HepG2 (cell line): ENCODE data around the gene MTHFS. TPM values are rescaled to one million over a fixed set of nuclear protein-coding genes. Genes with fewer than 3 reads are reported as not detected.
A peak's percentile ranks its signal among the peaks of the same experiment; 100 is the strongest.

ENCODE experiments used
- ATAC-seq: fragments of 200-7000 bp; cut with Tn5 transposase; 3 replicates; pipeline ENCODE4 v1.9.1; 2020; ENCODE audit warnings: mild to moderate bottlenecking, moderate library complexity
- Bru-seq: library from RNA; stranded (reverse); fragments of 400-500 nt; gene quantifications from one replicate; lab custom pipeline; 2021; lab: Mats Ljungman, UMichigan
- BruChase-seq, 2 experiments: library from RNA; stranded (reverse); fragments of 400-500 nt; gene quantifications; one replicate each; lab custom pipeline; 2021; lab: Mats Ljungman, UMichigan
- BruUV-seq: library from RNA; stranded (reverse); fragments of 400-500 nt; replicated peaks from 2 replicates; lab custom pipeline; 2021; lab: Mats Ljungman, UMichigan
- CTCF ChIA-PET: fragments of 300-600 bp; formaldehyde crosslinking; extraction: SDS; loops from one replicate; lab custom pipeline; 2021; ENCODE audit warnings: low total read pairs, inconsistent platforms, low intra/inter-chr PET ratio; lab: Yijun Ruan, JAX
- POLR2A ChIA-PET: fragments of 350-600 bp; sonication (Branson Sonifier 250); formaldehyde crosslinking; loops from one replicate; lab custom pipeline; 2020; ENCODE audit warnings: antibody characterized with exemption, inconsistent platforms; lab: Yijun Ruan, JAX
- DNase-seq: peaks from one replicate; pipeline ENCODE4 v3.0.0-alpha.2; 2015; ENCODE audit warnings: low spot score
- FAIRE-seq: peaks from 3 replicates; lab custom pipeline; 2011; peaks lifted over from hg19 to GRCh38; lab: Jason Lieb, UNC
- H2AFZ ChIP-seq: one replicate; pipeline ENCODE4 v1.6.1; 2011; ENCODE audit warnings: low read length, inconsistent platforms
- H3K27ac ChIP-seq: fragments of 300-600 bp; 3 replicates; pipeline ENCODE4 v1.8.0; 2011; ENCODE audit warnings: mixed run types, mild to moderate bottlenecking, mixed read lengths, low read length, inconsistent platforms; ENCODE audit not compliant: insufficient read depth; ENCODE audit errors: extremely low read length
- H3K27me3 ChIP-seq, 2 experiments: fragments of 200-600 bp in 1 of 2; 2 replicates in 1 of 2; 3 replicates in 1 of 2; pipeline versions ENCODE4 v1.6.0 to v1.8.0; 2011; ENCODE audit warnings: low read length in 2 of 2, mild to moderate bottlenecking in 2 of 2, moderate library complexity in 2 of 2, inconsistent platforms in 1 of 2; ENCODE audit not compliant: insufficient read depth in 2 of 2, control insufficient read depth in 1 of 2
- H3K36me3 ChIP-seq, 2 experiments: fragments of 200-600 bp in 1 of 2; replicated peaks in 1 of 2; 2 replicates in 1 of 2; 3 replicates in 1 of 2; pipeline versions ENCODE4 v1.5.1 to v1.8.0; 2011; ENCODE audit warnings: low read length in 2 of 2, inconsistent platforms in 1 of 2; ENCODE audit not compliant: insufficient read depth in 2 of 2, control insufficient read depth in 1 of 2
- H3K4me1 ChIP-seq: 2 replicates; pipeline ENCODE4 v1.5.1; 2012; ENCODE audit warnings: low read length, inconsistent platforms; ENCODE audit not compliant: insufficient read depth
- H3K4me2 ChIP-seq: 2 replicates; pipeline ENCODE4 v1.6.0; 2011; ENCODE audit warnings: low read depth, low read length, inconsistent platforms
- H3K4me3 ChIP-seq, 3 experiments: fragments of 200-600 bp in 1 of 3; sonication (generic), shearing (Covaris generic) in 1 of 3; replicated peaks in 1 of 3; 2 replicates each; pipeline ENCODE4 v1.5.1; 2011 to 2016; ENCODE audit warnings: low read length in 3 of 3, inconsistent platforms in 2 of 3, low read depth in 2 of 3, mild to moderate bottlenecking in 2 of 3, control low read depth in 1 of 3, mixed read lengths in 1 of 3; ENCODE audit not compliant: insufficient read depth in 1 of 3
- H3K79me2 ChIP-seq: one replicate; pipeline ENCODE4 v1.6.1; 2011; ENCODE audit warnings: low read length, inconsistent platforms; ENCODE audit not compliant: insufficient read depth
- H3K9ac ChIP-seq: 2 replicates; pipeline ENCODE4 v1.6.0; 2011; ENCODE audit warnings: mild to moderate bottlenecking, low read depth, low read length, inconsistent platforms; ENCODE audit not compliant: insufficient read depth
- H3K9me3 ChIP-seq: 2 replicates; pipeline ENCODE4 v1.5.1; 2012; ENCODE audit warnings: mild to moderate bottlenecking, low read length
- H4K20me1 ChIP-seq: 2 replicates; pipeline ENCODE4 v1.6.0; 2011; ENCODE audit warnings: inconsistent platforms, mild to moderate bottlenecking, low read length, moderate library complexity; ENCODE audit not compliant: insufficient read depth
- ATF2 ChIP-seq: sonication (generic); formaldehyde crosslinking; IDR thresholded peaks from 2 replicates; pipeline ENCODE4 v1.4.0; 2020; ENCODE audit warnings: missing genetic modification reagents
- CCAR2 ChIP-seq: fragments of 200-400 bp; formaldehyde crosslinking; optimal IDR thresholded peaks from 2 replicates; pipeline ENCODE3; 2018; ENCODE audit warnings: low read depth, mild to moderate bottlenecking, low read length, moderate library complexity
- HMG20A ChIP-seq: IDR thresholded peaks from 2 replicates; pipeline ENCODE4 v1.6.1; 2016; ENCODE audit warnings: borderline replicate concordance
- MATR3 ChIP-seq: sonication (generic); formaldehyde crosslinking; IDR thresholded peaks from 2 replicates; pipeline ENCODE4 v1.4.0; 2020; ENCODE audit warnings: missing genetic modification reagents
- MXD1 ChIP-seq: sonication (generic); formaldehyde crosslinking; IDR thresholded peaks from 2 replicates; pipeline ENCODE4 v1.4.0; 2020; ENCODE audit warnings: mild to moderate bottlenecking, missing genetic modification reagents
- NCOA1 ChIP-seq: sonication (generic); formaldehyde crosslinking; IDR thresholded peaks from 2 replicates; pipeline ENCODE4 v1.9.0; 2021; ENCODE audit warnings: missing genetic modification reagents
- NPAS2 ChIP-seq: sonication (generic); formaldehyde crosslinking; IDR thresholded peaks from 2 replicates; pipeline ENCODE4 v1.8.0; 2022; ENCODE audit warnings: mild to moderate bottlenecking, missing genetic modification reagents, borderline replicate concordance
- PHF21A ChIP-seq: sonication (generic); formaldehyde crosslinking; IDR thresholded peaks from 2 replicates; pipeline ENCODE4 v1.5.0; 2020; ENCODE audit warnings: mild to moderate bottlenecking, missing genetic modification reagents
- POLR2AphosphoS5 ChIP-seq: IDR thresholded peaks from 2 replicates; pipeline ENCODE4 v1.6.1; 2012; ENCODE audit warnings: low read depth, low read length
- SPEN ChIP-seq: sonication (generic); formaldehyde crosslinking; IDR thresholded peaks from 2 replicates; pipeline ENCODE4 v1.5.1; 2020; ENCODE audit warnings: low read depth, mild to moderate bottlenecking, missing genetic modification reagents
- SRY ChIP-seq: sonication (generic); formaldehyde crosslinking; IDR thresholded peaks from 2 replicates; pipeline ENCODE4 v1.8.0; 2022; ENCODE audit warnings: mild to moderate bottlenecking, missing genetic modification reagents
- ZNF362 ChIP-seq: sonication (generic); formaldehyde crosslinking; IDR thresholded peaks from 2 replicates; pipeline ENCODE4 v1.4.0; 2020; ENCODE audit warnings: missing genetic modification reagents, mild to moderate bottlenecking, borderline replicate concordance
- WGBS: methylation state at CpG from one replicate; pipeline ENCODE4 v1.1.6; 2017; ENCODE audit warnings: low lambda C conversion rate; 5-methylcytosine and 5-hydroxymethylcytosine counted together
- in situ Hi-C: cut with HindIII; loops from 2 replicates; pipeline ENCODE4 v1.10.0; 2017; ENCODE audit warnings: low pct_unique_long_range_greater_than_20kb; ENCODE audit not compliant: extremely low pct_ligation_motif_present
- intact Hi-C: fragments of 100-400 bp; cut with micrococcal nuclease; formaldehyde crosslinking; loops from one replicate; pipeline ENCODE4 v1.10.0; 2022; ENCODE audit not compliant: unreplicated experiment
- long read RNA-seq, 2 experiments: library from RNA in 1 of 2; library from polyadenylated mRNA in 1 of 2; stranded (forward) in 1 of 2; unstranded in 1 of 2; transcript quantifications; one replicate each; pipeline ENCODE4 v2.0.0, GENCODE V29; 2019 to 2022
- polyA minus RNA-seq, 3 experiments: library from RNA; depleted of rRNA, polyadenylated mRNA; stranded (reverse); fragments of >200 nt; gene quantifications; 2 replicates each; pipeline ENCODE4 v1.2.3, GENCODE V29; 2011; ENCODE audit warnings: low replicate concordance in 1 of 3
- polyA plus RNA-seq, 8 experiments: library from polyadenylated mRNA; depleted of rRNA in 3 of 8; stranded (reverse) in 7 of 8; unstranded in 1 of 8; fragments of >200 nt; fragmentation: Illumina TruSeq in 4 of 8; extraction: Trizol in 4 of 8; gene quantifications; 2 replicates each; pipeline versions ENCODE4 v1.2.1 to v1.2.3, GENCODE V29; 2011 to 2016; ENCODE audit warnings: low read depth in 4 of 8, missing spikeins in 1 of 8, mixed read lengths in 1 of 8; ENCODE audit not compliant: insufficient read depth in 1 of 8
- total RNA-seq, 5 experiments: library from RNA; depleted of rRNA; stranded (reverse); fragments of >200 nt; fragmentation: Illumina TruSeq; extraction: Trizol; gene quantifications; 2 replicates each; pipeline ENCODE4 v1.2.3, GENCODE V29; 2016; ENCODE audit warnings: low read depth in 1 of 5

MTHFS gene
- total RNA-seq (2016; rRNA removed; fragmentation: Illumina TruSeq; extraction: Trizol) (37.0 and 52.4 TPM in 2 replicates), polyA plus RNA-seq (2011; rRNA removed) (48.7 and 49.7 TPM in 2 replicates), polyA minus RNA-seq (2011; rRNA and poly(A)+ RNA removed; ENCODE audit: low replicate concordance) (7.5 and 10.8 TPM in 2 replicates), Bru-seq, nascent RNA (percentile 79 among the genes with signal in this experiment), BruChase-seq, experiment 1, labeled RNA remaining after a 6-hour chase (percentile 88 among the genes with signal in this experiment), BruChase-seq, experiment 2, labeled RNA remaining after a 2-hour chase (percentile 80 among the genes with signal in this experiment)
- 27.5 and 32.2 TPM in 2 replicates for total RNA-seq (2016; cell fraction: cytosol; rRNA removed; fragmentation: Illumina TruSeq; extraction: Trizol; ENCODE audit: low read depth)
- total RNA-seq (2016; cell fraction: insoluble cytoplasmic fraction; rRNA removed; fragmentation: Illumina TruSeq; extraction: Trizol): 35.9 and 52.4 TPM in 2 replicates
- total RNA-seq (2016; cell fraction: membrane; rRNA removed; fragmentation: Illumina TruSeq; extraction: Trizol): 35.1 and 35.8 TPM in 2 replicates
- total RNA-seq (2016; cell fraction: nucleus; rRNA removed; fragmentation: Illumina TruSeq; extraction: Trizol): 20.8 and 21.2 TPM in 2 replicates
- 51.7 and 69.8 TPM in 2 replicates for polyA plus RNA-seq (2011; cell fraction: cytosol; rRNA removed)
- polyA plus RNA-seq (2011; cell fraction: nucleus; rRNA removed): 17.3 and 18.6 TPM in 2 replicates
- polyA plus RNA-seq (2012): 54.3 and 54.5 TPM in 2 replicates
- polyA plus RNA-seq (2016; cell fraction: cytosol; fragmentation: Illumina TruSeq; extraction: Trizol; ENCODE audit: low read depth): 37.9 and 57.9 TPM in 2 replicates
- polyA plus RNA-seq (2016; cell fraction: insoluble cytoplasmic fraction; fragmentation: Illumina TruSeq; extraction: Trizol; ENCODE audit: low read depth): 97.4 and 99.9 TPM in 2 replicates
- polyA plus RNA-seq (2016; cell fraction: membrane; fragmentation: Illumina TruSeq; extraction: Trizol; ENCODE audit: low read depth): 50.6 and 54.6 TPM in 2 replicates
- 42.9 and 44.8 TPM in 2 replicates for polyA plus RNA-seq (2016; cell fraction: nucleus; fragmentation: Illumina TruSeq; extraction: Trizol; ENCODE audit: insufficient read depth, low read depth)
- polyA minus RNA-seq (2011; cell fraction: cytosol; rRNA and poly(A)+ RNA removed): 17.3 and 20.8 TPM in 2 replicates
- 30.0 and 33.6 TPM in 2 replicates for polyA minus RNA-seq (2011; cell fraction: nucleus; rRNA and poly(A)+ RNA removed)
- long read RNA-seq, experiment 1, transcript MTHFS-201 (3 exons, 907 nt): major isoform, 54 of 95 reads
- long read RNA-seq, experiment 1, transcript MTHFS-202 (3 exons, 948 nt): minor isoform, 5 of 95 reads
- long read RNA-seq, experiment 1, partial matches to known transcripts: 1 of 95 reads
- long read RNA-seq, experiment 1, other reads (novel, unspliced or antisense): 35 of 95 reads
- long read RNA-seq, experiment 2, transcript MTHFS-201 (3 exons, 907 nt): major isoform, 35 of 55 reads
- long read RNA-seq, experiment 2, partial matches to known transcripts: 0 of 55 reads
- long read RNA-seq, experiment 2, other reads (novel, unspliced or antisense): 19 of 55 reads

- H4K20me1 ChIP-seq: no peaks in the 10 kb centered on the region
- no peaks in the 10 kb centered on the region for H3K9me3 ChIP-seq
- ChIA-PET POLR2A (interaction anchor here (1.0 to 4.9 kb wide), 5 partner anchors 10 to 275 kb away, joined by 3 to 40 read pairs (median 12); partner anchors contain the start of gene ZFAND6), CTCF (interaction anchor here (1.0 to 1.5 kb wide), 2 partner anchors 43 to 96 kb away, joined by 3 to 8 read pairs; no protein-coding TSS in a partner anchor)
- peak within 1 kb of the TSS; percentile 70 for H2AFZ ChIP-seq
- peak within 1 kb of the TSS; percentile 98 for H3K27ac ChIP-seq
- in situ Hi-C loops (loop anchor here (5.0 to 25.0 kb wide), 2 partner anchors 95 to 265 kb away; partner anchors contain the start of gene FAH), intact Hi-C loops (loop anchor here (2.0 kb wide), 2 partner anchors 26 to 96 kb away; no protein-coding TSS in a partner anchor)
- peak within 1 kb of the TSS; percentile 97 for H3K9ac ChIP-seq
- no peaks in the 10 kb centered on the region; a peak in 1 of 5 replicates for H3K27me3 ChIP-seq
- DNase-seq: peak; percentile 66
- H3K4me3 ChIP-seq: peak within 1 kb of the TSS; percentile 85 to 88 (median 85)
- H3K36me3 ChIP-seq: no peaks in the 10 kb centered on the region
- peaks cover 37% of the 10 kb centered on the region for H3K79me2 ChIP-seq
- peak; percentile 96 for ATAC-seq
- WGBS: under 1% methylated on average over 21 of the region's 90 CpGs
- peak within 1 kb of the TSS; percentile 76 for H3K4me2 ChIP-seq
- peaks cover 62% of the 10 kb centered on the region for H3K4me1 ChIP-seq
- no TSS peak for BruUV-seq
- FAIRE-seq: no peak
- TF ChIP-seq MXD1 (CRISPR knock-in tag): peak; percentile 72
- no peak for TF ChIP-seq HMG20A (CRISPR knock-in tag)
- TF ChIP-seq PHF21A (CRISPR knock-in tag): no peak
- TF ChIP-seq SPEN (CRISPR knock-in tag): peak; percentile 82
- TF ChIP-seq MATR3 (CRISPR knock-in tag): 0 out of 2 replicates have a peak, but pooled peaks have one; percentile 66
- TF ChIP-seq ZNF362: peak; percentile 18; the same call in 1 of the 2 replicates
- peak; percentile 49 for TF ChIP-seq ATF2 (CRISPR knock-in tag)
- 0 out of 2 replicates have a peak, but pooled peaks have one; percentile 18 for TF ChIP-seq NCOA1 (CRISPR knock-in tag)
- peak; percentile 97 for TF ChIP-seq POLR2AphosphoS5
- TF ChIP-seq SRY: peak; percentile 89
- no peak for TF ChIP-seq CCAR2
- TF ChIP-seq NPAS2 (CRISPR knock-in tag): no peak; the same call in 1 of the 2 replicates
These were observed at the start of gene MTHFS for GRCh38 chr15:79896634-79897379. MTHFS (minus strand) TSS chr15:79897014; CDS start chr15:79896988, 26 bp downstream.
